ENCODE data around the gene SYNGR2. TPM values are rescaled to one million over a fixed set of nuclear protein-coding genes. Genes with fewer than 3 reads are reported as not detected.

The SYNGR2 gene
- total and polyA plus RNA-seq, 9 of the 15 experiments (the other 6 are each of a cell fraction or from before 2014, with no cell fraction given): 1.4 to 173 (median 87.8) TPM

GRCh38 chr17:78140169-78141051 lies 28.0 kb upstream of the SYNGR2 start (continued):
- TF ChIP-seq, protein P1, sequence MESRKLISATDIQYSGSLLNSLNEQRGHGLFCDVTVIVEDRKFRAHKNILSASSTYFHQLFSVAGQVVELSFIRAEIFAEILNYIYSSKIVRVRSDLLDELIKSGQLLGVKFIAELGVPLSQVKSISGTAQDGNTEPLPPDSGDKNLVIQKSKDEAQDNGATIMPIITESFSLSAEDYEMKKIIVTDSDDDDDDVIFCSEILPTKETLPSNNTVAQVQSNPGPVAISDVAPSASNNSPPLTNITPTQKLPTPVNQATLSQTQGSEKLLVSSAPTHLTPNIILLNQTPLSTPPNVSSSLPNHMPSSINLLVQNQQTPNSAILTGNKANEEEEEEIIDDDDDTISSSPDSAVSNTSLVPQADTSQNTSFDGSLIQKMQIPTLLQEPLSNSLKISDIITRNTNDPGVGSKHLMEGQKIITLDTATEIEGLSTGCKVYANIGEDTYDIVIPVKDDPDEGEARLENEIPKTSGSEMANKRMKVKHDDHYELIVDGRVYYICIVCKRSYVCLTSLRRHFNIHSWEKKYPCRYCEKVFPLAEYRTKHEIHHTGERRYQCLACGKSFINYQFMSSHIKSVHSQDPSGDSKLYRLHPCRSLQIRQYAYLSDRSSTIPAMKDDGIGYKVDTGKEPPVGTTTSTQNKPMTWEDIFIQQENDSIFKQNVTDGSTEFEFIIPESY (CRISPR knock-in tag; IDR thresholded peaks at IDR 0.05): peak; percentile 54
- TF ChIP-seq LCOR (CRISPR knock-in tag; IDR thresholded peaks at IDR 0.05) (peak; percentile 79; the same call in 1 of the 2 replicates), STAT5B (CRISPR knock-in tag; IDR thresholded peaks at IDR 0.05) (no peak), HNRNPLL (IDR thresholded peaks at IDR 0.05; ENCODE audit: low read depth, low read length, poor library complexity, severe bottlenecking) (peak; percentile 24), SAFB (IDR thresholded peaks at IDR 0.05; ENCODE audit: borderline replicate concordance, low read depth, low read length) (peak; percentile 56; the same call in 1 of the 2 replicates), ZFP36 (IDR thresholded peaks at IDR 0.05; ENCODE audit: low read depth, low read length, partially characterized antibody) (peak; percentile 6), STAT6 (CRISPR knock-in tag; IDR thresholded peaks at IDR 0.05) (0 out of 2 replicates have a peak, but pooled peaks have one; percentile 36), ZNF518B (CRISPR knock-in tag; IDR thresholded peaks at IDR 0.05) (no peak)
- TF ChIP-seq, protein P2, sequence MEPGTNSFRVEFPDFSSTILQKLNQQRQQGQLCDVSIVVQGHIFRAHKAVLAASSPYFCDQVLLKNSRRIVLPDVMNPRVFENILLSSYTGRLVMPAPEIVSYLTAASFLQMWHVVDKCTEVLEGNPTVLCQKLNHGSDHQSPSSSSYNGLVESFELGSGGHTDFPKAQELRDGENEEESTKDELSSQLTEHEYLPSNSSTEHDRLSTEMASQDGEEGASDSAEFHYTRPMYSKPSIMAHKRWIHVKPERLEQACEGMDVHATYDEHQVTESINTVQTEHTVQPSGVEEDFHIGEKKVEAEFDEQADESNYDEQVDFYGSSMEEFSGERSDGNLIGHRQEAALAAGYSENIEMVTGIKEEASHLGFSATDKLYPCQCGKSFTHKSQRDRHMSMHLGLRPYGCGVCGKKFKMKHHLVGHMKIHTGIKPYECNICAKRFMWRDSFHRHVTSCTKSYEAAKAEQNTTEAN (CRISPR knock-in tag; IDR thresholded peaks at IDR 0.05): peak; percentile 39; the same call in 1 of the 2 replicates
- TF ChIP-seq, protein P3, sequence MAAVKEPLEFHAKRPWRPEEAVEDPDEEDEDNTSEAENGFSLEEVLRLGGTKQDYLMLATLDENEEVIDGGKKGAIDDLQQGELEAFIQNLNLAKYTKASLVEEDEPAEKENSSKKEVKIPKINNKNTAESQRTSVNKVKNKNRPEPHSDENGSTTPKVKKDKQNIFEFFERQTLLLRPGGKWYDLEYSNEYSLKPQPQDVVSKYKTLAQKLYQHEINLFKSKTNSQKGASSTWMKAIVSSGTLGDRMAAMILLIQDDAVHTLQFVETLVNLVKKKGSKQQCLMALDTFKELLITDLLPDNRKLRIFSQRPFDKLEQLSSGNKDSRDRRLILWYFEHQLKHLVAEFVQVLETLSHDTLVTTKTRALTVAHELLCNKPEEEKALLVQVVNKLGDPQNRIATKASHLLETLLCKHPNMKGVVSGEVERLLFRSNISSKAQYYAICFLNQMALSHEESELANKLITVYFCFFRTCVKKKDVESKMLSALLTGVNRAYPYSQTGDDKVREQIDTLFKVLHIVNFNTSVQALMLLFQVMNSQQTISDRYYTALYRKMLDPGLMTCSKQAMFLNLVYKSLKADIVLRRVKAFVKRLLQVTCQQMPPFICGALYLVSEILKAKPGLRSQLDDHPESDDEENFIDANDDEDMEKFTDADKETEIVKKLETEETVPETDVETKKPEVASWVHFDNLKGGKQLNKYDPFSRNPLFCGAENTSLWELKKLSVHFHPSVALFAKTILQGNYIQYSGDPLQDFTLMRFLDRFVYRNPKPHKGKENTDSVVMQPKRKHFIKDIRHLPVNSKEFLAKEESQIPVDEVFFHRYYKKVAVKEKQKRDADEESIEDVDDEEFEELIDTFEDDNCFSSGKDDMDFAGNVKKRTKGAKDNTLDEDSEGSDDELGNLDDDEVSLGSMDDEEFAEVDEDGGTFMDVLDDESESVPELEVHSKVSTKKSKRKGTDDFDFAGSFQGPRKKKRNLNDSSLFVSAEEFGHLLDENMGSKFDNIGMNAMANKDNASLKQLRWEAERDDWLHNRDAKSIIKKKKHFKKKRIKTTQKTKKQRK (IDR thresholded peaks at IDR 0.05; ENCODE audit: borderline replicate concordance, low read depth, low read length): no peak

All from K562 (cell line).